Tibial nerve (tissue), 4 donors: ENCODE data around the gene SMS.

Source experiments
- CTCF ChIP-seq, 5 experiments: fragments of 200-600 bp in 3 of 5; fragments of 450-650 bp in 2 of 5; sonication (generic) in 3 of 5; IDR thresholded peaks; one replicate each; pipeline ENCODE4 v1.5.1; 2016 to 2019; ENCODE audit warnings: antibody characterized with exemption in 5 of 5, mild to moderate bottlenecking in 3 of 5, moderate library complexity in 2 of 5
- EP300 ChIP-seq, 2 donors: sonication (generic); formaldehyde crosslinking; IDR thresholded peaks; one replicate each; pipeline ENCODE4 v1.6.1; 2017; ENCODE audit warnings: antibody characterized with exemption in 2 of 2, mild to moderate bottlenecking in 1 of 2
- POLR2A ChIP-seq, 2 donors: fragments of 450-650 bp; IDR thresholded peaks; one replicate each; pipeline ENCODE4 v1.6.1; 2017; ENCODE audit warnings: antibody characterized with exemption in 2 of 2, mild to moderate bottlenecking in 2 of 2, moderate library complexity in 2 of 2

GRCh38 chrX:21940356-21940829 lies at the start of gene SMS:
- TF ChIP-seq CTCF (IDR thresholded peaks at IDR 0.05) (no peak), POLR2A (IDR thresholded peaks at IDR 0.05) (peak; percentile 39 to 67), EP300 (IDR thresholded peaks at IDR 0.05) (peak in 1 of 2 donors; percentile 55)
